ENCODE measurements around the gene BAZ2A.

The BAZ2A gene

DNA sequence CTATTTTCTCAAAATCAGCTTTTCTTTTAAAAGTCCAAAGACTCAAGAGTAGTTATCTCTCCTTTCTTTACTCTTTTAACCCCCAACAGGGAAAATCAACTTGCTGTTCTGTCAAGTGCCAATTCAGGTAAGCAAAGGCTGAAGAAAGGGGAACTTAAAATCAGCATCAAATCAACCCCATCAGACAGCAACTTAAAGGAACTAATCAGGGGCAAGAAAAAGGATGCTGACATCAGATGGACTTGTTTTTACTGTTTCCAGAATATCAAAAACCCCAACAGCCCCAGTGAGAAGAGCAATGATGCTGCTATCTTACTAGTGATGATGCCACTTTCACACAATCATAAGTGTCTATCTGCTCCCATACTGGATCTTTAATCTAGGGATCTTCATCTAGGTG, 3.4 kb downstream of the BAZ2A start:
- TF ChIP-seq, protein P1, sequence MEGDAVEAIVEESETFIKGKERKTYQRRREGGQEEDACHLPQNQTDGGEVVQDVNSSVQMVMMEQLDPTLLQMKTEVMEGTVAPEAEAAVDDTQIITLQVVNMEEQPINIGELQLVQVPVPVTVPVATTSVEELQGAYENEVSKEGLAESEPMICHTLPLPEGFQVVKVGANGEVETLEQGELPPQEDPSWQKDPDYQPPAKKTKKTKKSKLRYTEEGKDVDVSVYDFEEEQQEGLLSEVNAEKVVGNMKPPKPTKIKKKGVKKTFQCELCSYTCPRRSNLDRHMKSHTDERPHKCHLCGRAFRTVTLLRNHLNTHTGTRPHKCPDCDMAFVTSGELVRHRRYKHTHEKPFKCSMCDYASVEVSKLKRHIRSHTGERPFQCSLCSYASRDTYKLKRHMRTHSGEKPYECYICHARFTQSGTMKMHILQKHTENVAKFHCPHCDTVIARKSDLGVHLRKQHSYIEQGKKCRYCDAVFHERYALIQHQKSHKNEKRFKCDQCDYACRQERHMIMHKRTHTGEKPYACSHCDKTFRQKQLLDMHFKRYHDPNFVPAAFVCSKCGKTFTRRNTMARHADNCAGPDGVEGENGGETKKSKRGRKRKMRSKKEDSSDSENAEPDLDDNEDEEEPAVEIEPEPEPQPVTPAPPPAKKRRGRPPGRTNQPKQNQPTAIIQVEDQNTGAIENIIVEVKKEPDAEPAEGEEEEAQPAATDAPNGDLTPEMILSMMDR (conservative IDR thresholded peaks at IDR 0.05) = no peak
- no peak for TF ChIP-seq ZFX (IDR thresholded peaks at IDR 0.05)
- H3K27ac ChIP-seq = no peak overlapping the region

DNA sequence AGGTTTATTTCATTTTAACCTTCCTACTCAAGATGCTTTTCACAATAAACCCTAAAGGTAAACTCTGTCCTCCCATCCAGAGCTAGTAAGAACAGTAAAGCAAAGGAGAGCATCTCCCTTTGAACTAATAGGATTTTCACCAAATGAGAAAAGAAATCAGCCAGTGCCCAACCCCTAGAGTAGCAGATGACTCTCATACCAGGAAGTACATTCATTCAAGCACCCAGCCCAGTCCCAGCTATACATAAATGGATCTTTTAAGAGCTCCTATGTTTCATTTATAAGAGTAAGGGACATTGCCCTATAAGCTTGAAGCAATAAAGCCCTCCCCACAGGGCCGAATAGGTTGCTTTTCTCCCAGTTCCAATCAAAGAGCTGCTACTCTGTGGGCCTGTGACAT, 7.6 kb downstream of the BAZ2A start:
- no peak overlapping the region for H3K27ac ChIP-seq
- TF ChIP-seq, protein P1 (conservative IDR thresholded peaks at IDR 0.05) = no peak
- TF ChIP-seq ZFX (IDR thresholded peaks at IDR 0.05) = no peak

DNA sequence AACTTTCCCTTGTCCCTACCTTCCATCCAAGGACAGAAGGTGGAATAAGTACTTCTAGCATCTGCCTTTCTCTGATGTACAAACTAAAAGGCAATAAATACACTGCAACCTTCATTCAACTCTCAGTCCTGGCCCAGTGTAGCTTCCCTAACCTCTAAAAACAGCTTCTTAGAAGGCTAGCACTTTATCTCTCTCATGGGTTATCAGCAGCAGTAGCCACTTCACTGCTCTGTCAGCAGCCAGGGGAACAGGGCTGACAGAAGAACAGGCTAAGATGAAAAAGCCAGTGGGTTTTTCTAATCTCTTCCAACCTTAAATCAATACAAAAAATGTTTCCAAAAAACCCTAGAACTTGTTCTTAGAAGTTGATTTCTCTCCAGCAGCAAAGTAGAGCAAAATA, 13.2 kb downstream of the BAZ2A start:
- H3K27ac ChIP-seq = no peak overlapping the region
- no peak for TF ChIP-seq ZFX (IDR thresholded peaks at IDR 0.05)
- TF ChIP-seq, protein P1 (conservative IDR thresholded peaks at IDR 0.05) = no peak

DNA sequence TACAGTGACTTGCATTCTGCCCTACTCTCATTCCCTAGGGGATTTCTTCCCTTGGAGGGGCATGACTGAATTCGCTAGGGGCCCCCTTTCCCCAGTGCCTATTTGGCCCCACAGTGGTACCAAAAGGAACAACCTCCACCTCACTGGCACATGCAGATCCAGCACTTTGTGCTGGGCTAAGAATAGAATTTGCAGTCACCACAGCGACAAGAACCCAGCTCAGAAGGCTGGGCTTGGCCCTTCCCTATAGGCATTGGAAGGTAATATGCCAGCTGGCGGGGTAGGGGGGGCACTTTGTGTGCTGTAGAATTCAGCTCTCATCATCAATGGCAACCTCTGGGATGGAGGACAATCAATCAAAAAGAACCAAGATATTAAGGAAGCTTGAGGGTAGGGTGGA, 13.9 kb downstream of the BAZ2A start:
- TF ChIP-seq ZFX (IDR thresholded peaks at IDR 0.05) = no peak
- TF ChIP-seq, protein P1 (conservative IDR thresholded peaks at IDR 0.05) = no peak
- no peak overlapping the region for H3K27ac ChIP-seq

DNA sequence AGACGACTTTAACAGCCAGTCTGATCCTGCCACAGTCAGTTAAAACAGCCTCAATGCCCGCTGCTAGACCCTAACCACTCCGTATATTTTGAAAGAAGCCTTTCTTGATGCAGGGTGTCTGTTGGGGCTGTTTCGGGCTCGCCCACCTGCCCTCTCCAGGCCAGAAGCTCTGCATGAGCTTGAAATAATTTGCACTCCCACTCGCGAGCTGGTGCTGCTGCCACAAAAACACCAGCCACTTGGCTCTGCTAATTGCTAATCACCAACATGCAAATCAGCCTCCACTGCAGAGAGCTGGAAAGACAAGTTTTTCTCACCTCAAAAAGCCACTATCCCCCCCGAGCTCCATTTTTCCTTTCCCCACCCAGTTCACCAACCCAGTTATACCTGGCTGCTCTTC, 15.5 kb downstream of the BAZ2A start:
- H3K27ac ChIP-seq = no peak overlapping the region
- TF ChIP-seq, protein P1 (conservative IDR thresholded peaks at IDR 0.05) = no peak
- no peak for TF ChIP-seq ZFX (IDR thresholded peaks at IDR 0.05)

DNA sequence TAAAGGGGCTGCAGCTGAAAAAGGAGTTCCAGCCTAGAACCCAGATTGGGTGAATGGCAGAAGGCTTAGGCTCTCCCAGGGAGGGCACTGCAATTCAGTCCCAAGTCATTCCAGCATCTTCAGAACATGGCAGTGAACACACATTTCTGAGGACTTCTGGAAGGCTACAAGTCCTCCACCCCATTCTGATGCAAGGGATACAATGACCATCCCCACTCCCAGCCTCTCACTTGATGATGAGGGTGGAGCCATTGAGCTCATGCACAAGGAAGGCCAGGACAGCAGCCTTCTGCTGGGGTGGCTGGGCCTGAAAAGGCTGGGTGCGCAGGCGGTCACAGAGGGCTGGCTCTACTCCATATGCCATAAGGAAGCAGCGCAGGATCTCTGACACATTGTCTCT, 25.8 kb downstream of the BAZ2A start:
- no peak overlapping the region for H3K27ac ChIP-seq
- TF ChIP-seq, protein P1 (conservative IDR thresholded peaks at IDR 0.05) = no peak
- TF ChIP-seq ZFX (IDR thresholded peaks at IDR 0.05) = no peak

DNA sequence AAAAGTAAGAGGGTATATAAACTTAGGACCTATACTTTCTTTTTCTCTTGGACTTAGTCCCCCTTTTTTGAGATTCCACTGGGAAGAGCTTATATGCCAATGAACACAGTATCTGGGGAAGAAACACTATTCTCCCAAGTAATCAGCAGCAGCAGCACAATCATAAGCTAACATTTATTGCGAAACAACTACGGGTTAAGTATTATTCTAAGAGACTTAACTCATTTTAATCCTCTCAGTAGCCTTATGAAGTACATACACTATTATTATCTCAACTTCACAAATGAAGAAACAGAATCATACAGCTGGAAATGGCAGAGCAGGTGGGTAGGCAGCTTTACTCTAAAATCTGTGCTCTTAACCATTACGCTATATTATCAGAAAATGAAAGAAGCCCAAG, 27.9 kb downstream of the BAZ2A start:
- H3K27ac ChIP-seq = no peak overlapping the region
- TF ChIP-seq, protein P1 (conservative IDR thresholded peaks at IDR 0.05) = no peak
- no peak for TF ChIP-seq ZFX (IDR thresholded peaks at IDR 0.05)

Data from C4-2B (cell line).